Right forelimb (tissue), 1 donor: ENCODE data around the gene IGF1R.

Experiments
- DNase-seq: peaks from one replicate; pipeline ENCODE4 v3.0.0-alpha.2; 2018

IGF1R gene

GRCh38 chr15:98728811-98729160 is 80.4 kb downstream of the IGF1R start:
- no peak for DNase-seq

GRCh38 chr15:98729446-98730042 is 81.2 kb downstream of the IGF1R start:
- DNase-seq: peak; percentile 15

GRCh38 chr15:98730860-98731711 is 82.7 kb downstream of the IGF1R start:
- no peak for DNase-seq

- no peak for DNase-seq
Measured at GRCh38 chr15:98731712-98732450, 83.5 kb downstream of the IGF1R start.

GRCh38 chr15:98733098-98733497 is 84.8 kb downstream of the IGF1R start:
- DNase-seq: no peak

GRCh38 chr15:98734466-98735199 is 86.3 kb downstream of the IGF1R start:
- DNase-seq: no peak

GRCh38 chr15:98735304-98735703 is 87.0 kb downstream of the IGF1R start:
- no peak for DNase-seq

- no peak for DNase-seq
Measured at GRCh38 chr15:98735895-98736617, 87.7 kb downstream of the IGF1R start.

- DNase-seq: no peak
Measured at GRCh38 chr15:98737159-98737558, 88.8 kb downstream of the IGF1R start.

- DNase-seq: no peak
Measured at GRCh38 chr15:98737721-98738120, 89.4 kb downstream of the IGF1R start.

GRCh38 chr15:98738689-98739401 is 90.5 kb downstream of the IGF1R start:
- DNase-seq: no peak

GRCh38 chr15:98740295-98740694 is 92.0 kb downstream of the IGF1R start:
- no peak for DNase-seq

- no peak for DNase-seq
Measured at GRCh38 chr15:98740963-98741362, 92.6 kb downstream of the IGF1R start.

- DNase-seq: no peak
Measured at GRCh38 chr15:98743177-98743576, 94.8 kb downstream of the IGF1R start.

- no peak for DNase-seq
Measured at GRCh38 chr15:98744506-98744905, 96.2 kb downstream of the IGF1R start.

GRCh38 chr15:98745179-98745578 is 96.8 kb downstream of the IGF1R start:
- DNase-seq: no peak

- DNase-seq: no peak
Measured at GRCh38 chr15:98745650-98746374, 97.5 kb downstream of the IGF1R start.

GRCh38 chr15:98746375-98747155 is 98.2 kb downstream of the IGF1R start:
- DNase-seq: no peak

GRCh38 chr15:98751767-98752166 is 103.4 kb downstream of the IGF1R start:
- no peak for DNase-seq
